ENCODE data around the gene HNRNPL. TPM values are rescaled to one million over a fixed set of nuclear protein-coding genes. Genes with fewer than 3 reads are reported as not detected.

HNRNPL gene
- total RNA-seq, 2 donors from 2014 or later = 102 to 115 TPM

DNA sequence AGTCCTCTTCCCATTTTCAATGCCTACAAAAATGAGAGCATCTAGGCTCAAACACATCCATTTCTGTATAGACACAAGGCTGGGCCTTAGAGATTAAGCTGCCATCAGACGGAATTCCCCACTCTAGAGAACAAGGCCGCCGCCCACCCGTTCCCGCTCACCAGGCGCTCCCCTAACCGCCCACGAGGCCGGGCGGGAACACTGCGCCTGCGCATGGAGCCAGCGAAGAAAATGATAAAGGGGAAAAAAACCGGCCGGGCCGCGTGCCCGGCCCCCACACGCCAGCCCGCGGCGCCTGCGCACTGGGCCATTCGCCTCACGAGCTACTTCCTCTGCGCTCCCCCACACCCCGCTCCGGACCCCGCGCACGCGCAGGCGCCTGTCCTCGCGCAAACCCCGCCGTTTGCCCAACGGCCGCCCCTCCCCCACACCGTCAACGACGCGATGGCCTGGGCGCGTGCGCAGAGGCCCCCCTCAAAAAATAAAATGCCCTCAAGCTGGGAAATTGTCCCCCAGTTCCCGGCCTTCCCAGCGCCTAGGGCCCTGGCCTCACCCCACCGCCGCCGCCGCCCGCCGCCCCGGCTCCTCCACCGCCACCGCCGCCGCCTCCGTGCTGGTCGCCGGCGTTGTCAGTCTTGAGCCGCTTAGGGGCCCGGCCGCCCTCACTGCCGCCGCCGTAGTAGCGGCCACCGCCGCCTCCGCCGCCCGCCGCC, 483 bp downstream of the HNRNPL start:
- Histone ChIP-seq H3K4me1 (peaks cover 0 to 55% of the 10 kb centered on the region in 2 donors), H3K27me3 (no peaks in the 10 kb centered on the region), H3K9me3 (no peaks in the 10 kb centered on the region), H3K36me3 (peaks cover 41% of the 10 kb centered on the region), H3K27ac (peak overlapping the region; percentile 100), H3K4me3 (peak overlapping the region; percentile 85 to 100)
- peak; percentile 96 for DNase-seq (ENCODE audit: low spot score)
- TF ChIP-seq, protein P1, sequence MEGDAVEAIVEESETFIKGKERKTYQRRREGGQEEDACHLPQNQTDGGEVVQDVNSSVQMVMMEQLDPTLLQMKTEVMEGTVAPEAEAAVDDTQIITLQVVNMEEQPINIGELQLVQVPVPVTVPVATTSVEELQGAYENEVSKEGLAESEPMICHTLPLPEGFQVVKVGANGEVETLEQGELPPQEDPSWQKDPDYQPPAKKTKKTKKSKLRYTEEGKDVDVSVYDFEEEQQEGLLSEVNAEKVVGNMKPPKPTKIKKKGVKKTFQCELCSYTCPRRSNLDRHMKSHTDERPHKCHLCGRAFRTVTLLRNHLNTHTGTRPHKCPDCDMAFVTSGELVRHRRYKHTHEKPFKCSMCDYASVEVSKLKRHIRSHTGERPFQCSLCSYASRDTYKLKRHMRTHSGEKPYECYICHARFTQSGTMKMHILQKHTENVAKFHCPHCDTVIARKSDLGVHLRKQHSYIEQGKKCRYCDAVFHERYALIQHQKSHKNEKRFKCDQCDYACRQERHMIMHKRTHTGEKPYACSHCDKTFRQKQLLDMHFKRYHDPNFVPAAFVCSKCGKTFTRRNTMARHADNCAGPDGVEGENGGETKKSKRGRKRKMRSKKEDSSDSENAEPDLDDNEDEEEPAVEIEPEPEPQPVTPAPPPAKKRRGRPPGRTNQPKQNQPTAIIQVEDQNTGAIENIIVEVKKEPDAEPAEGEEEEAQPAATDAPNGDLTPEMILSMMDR (IDR thresholded peaks at IDR 0.05) = no peak

DNA sequence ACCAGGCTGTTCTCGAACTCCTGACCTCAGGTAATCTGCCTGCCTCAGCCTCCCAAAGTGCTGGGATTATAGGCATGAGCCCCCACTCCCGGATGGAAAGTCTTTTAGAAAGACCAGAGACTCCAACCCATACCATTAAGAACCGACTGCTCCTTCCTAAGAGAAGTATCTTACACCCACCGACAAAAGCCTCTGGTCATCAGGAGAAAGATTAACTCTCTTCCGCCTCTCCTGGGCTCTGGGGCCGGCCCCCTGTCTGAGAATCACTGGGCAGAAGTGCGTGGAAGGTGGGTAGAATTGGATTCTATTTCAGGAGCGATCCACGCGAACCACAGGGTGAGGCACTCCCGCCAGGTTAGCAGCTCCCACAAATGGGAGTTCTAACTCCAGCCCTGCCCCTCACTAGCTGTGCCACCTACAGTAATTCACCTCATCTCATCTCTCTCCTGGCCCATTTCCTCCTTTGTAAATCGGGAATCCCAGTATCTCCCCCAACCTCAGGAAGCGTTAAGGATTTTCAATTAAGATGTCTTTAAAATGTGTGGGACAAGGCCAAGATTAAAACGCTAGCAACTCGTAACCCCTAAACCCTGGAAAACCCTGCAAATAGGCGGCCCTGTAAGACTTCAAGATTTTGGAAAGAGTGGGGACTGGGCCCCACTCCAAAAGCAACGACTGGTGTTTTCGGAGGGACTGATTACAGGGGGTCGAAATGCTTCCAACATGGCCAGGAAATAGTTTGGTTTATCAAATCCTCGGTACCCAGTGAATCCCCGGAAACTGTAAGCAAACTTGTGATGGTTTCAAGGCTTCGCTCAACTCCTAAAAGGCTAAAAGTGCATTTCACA, 1.3 kb downstream of the HNRNPL start:
- TF ChIP-seq, protein P1 (IDR thresholded peaks at IDR 0.05) = no peak
- peaks cover 0 to 55% of the 10 kb centered on the region in 2 donors for H3K4me1 ChIP-seq
- no peaks in the 10 kb centered on the region for H3K9me3 ChIP-seq
- H3K27ac ChIP-seq = peak overlapping the region; percentile 100
- peaks cover 49% of the 10 kb centered on the region for H3K36me3 ChIP-seq
- no peaks in the 10 kb centered on the region for H3K27me3 ChIP-seq
- DNase-seq (ENCODE audit: low spot score) = no peak
- peak overlapping the region; percentile 85 to 100 for H3K4me3 ChIP-seq

DNA sequence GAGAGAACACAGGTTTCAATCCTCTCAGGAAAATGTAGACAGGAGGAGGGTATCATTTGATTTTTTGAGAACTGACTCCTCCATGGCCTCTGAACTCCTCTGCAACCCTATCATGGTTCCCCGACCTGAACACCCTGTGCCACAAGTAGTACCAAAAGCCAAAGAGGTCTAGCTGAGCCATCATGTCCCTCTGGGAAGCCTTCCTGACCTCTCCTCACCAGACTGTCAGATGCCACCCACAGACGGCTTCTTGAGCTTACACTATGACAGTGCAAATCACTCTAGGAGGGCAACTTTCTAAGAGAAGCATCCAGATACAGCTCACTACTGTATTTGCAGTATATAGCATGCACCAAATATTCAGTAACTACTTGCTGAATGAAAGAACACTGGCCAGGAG, 3.7 kb downstream of the HNRNPL start:
- TF ChIP-seq, protein P1 (IDR thresholded peaks at IDR 0.05) = no peak
- no peak for DNase-seq (ENCODE audit: low spot score)
- Histone ChIP-seq H3K36me3 (peaks cover 73% of the 10 kb centered on the region), H3K9me3 (no peaks in the 10 kb centered on the region), H3K4me1 (peaks cover 0 to 43% of the 10 kb centered on the region in 2 donors), H3K27ac (no peak overlapping the region), H3K4me3 (no peak overlapping the region), H3K27me3 (no peaks in the 10 kb centered on the region)

DNA sequence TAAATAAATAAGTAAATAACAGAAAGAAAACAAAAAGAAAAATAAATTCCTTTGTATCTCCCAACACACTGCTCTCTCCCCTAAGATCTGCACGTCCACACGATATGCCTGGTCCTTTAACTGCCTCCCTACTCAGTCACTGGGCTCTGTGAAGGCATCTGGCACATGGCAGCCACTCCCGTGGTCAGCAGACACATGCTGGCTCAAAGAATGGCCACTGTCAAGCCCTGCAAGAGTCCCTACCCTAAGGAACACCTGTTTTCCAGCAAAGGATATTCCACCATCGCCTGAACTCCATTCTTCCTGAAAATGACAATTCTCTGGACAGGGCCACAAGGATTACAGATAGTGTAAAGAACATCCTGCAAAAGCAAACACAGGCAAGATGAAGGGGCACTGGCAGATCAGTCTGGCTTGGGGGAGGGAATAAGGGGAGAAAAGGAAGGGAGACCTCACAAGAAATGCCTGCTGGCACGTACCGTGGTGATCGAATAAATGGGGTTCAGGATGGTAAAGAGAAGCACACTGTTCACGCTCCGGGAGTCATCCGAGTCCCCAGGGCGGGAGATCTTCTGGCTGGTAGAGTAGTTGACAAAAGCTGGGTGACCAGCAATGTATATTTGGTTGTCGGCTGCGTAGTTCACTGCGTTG, 4.3 kb downstream of the HNRNPL start:
- no peak overlapping the region for H3K4me3 ChIP-seq
- no peak for DNase-seq (ENCODE audit: low spot score)
- H3K4me1 ChIP-seq = peaks cover 0 to 38% of the 10 kb centered on the region in 2 donors
- no peaks in the 10 kb centered on the region for H3K27me3 ChIP-seq
- TF ChIP-seq, protein P1 (IDR thresholded peaks at IDR 0.05) = no peak
- peaks cover 79% of the 10 kb centered on the region for H3K36me3 ChIP-seq
- H3K27ac ChIP-seq = no peak overlapping the region
- H3K9me3 ChIP-seq = no peaks in the 10 kb centered on the region

DNA sequence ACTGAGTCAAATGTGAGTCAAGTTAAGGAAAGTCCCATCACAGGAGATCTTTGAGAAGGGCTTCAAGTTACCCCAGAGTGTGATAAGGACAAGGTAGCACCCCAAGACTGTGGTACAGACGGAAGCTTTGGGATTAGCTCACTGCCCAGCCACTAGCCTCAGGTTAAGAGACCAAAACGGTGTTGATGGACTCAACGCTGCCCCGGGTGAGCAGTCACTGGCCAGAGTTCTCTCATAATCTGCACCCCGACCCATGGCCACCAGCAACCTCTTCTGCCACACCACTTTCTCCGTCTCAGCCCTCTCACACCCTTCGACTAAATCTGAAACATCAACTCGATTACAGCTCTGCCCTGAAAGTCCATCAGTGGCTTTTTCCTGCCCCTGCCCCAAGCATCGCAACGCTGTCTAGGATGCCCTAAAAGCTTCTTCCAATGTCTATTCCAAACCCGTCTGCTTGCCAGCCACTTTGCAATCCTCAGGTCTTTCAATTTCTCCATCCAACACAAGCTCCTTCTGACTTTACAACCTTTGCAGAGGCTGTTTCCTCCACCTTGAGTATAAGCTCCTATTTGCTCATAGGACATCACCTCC, 5.6 kb downstream of the HNRNPL start:
- TF ChIP-seq, protein P1 (IDR thresholded peaks at IDR 0.05) = no peak
- H3K4me3 ChIP-seq = no peak overlapping the region
- H3K27me3 ChIP-seq = no peaks in the 10 kb centered on the region
- H3K36me3 ChIP-seq = peaks cover 92% of the 10 kb centered on the region
- no peak for DNase-seq (ENCODE audit: low spot score)
- peaks cover 0 to 38% of the 10 kb centered on the region in 2 donors for H3K4me1 ChIP-seq
- no peaks in the 10 kb centered on the region for H3K9me3 ChIP-seq
- H3K27ac ChIP-seq = no peak overlapping the region

Data from right atrium auricular region (tissue), 2 donors.